Activated CD8-positive, alpha-beta memory T cell treated with anti-CD3 and anti-CD28 coated beads, Interleukin-2, amount 50 U/mL, for 4 hours (primary cell): ENCODE results near the gene GTPBP6.
"Not testable (repeated sequence)": the region's sequence is repeated elsewhere in the genome, so short reads cannot be mapped to it uniquely, and the experiment has no call there.

ENCODE experiments used
- DNase-seq: peaks from one replicate; pipeline ENCODE4 v3.0.0-alpha.2; 2020

GTPBP6 gene

DNA sequence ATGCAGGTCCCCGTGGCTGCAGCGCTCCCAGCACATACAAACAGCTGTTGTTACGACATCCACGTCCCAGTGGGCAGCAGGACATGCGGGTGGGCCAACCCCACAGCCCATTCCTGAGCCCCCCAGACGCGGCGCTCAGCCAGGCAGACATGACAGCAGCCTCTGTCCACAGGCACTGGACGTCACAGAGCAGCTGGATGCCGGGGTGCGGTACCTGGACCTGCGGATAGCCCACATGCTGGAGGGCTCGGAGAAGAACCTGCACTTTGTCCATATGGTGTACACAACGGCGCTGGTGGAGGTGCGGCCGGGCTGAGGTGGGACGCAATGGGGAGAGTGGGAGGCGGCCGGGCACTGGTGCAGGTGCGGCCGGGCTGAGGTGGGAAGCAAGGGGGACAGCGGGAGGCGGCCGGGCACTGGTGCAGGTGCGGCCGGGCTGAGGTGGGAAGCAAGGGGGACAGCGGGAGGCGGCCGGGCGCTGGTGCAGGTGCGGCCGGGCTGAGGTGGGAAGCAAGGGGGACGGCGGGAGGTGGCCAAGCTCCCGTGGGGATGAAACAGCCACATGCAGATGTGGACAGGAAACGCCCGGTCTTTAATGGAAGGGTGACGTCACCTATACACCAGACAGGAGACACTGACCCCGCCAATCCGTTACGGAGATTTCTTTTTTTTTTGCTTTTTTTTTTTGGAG lies 28.0 kb downstream of the GTPBP6 start:
- peak; percentile 10 for DNase-seq

GRCh38 chrX:288561-288991 lies 30.0 kb downstream of the GTPBP6 start:
- DNase-seq: peak; percentile 13

- peak; percentile 0 for DNase-seq
Observed at GRCh38 chrX:287670-288069, 30.9 kb downstream of the GTPBP6 start.

DNA sequence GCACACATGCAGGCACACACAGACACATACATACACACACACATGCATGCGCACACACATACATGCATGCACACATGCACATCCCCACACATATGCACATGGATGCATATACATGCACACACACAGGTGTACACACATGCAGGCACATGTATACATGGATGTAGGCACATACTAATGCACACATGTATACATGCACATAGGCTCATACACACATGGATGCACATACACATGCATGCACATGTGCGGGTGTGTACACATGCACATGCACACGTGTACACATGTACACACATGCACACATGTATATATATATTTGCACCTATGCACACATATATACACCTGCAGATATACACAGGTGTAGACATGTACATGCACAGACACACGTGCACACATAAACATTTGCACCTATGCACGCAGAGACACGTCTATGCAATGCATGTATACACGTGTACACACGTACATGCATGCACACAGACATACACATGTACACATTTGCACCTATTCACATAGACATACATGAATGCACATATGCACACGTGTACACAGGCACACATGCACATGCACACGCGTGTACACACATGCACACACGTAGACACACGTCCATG lies 33.4 kb downstream of the GTPBP6 start:
- DNase-seq: no peak

GRCh38 chrX:283115-283845 lies 35.3 kb downstream of the GTPBP6 start:
- DNase-seq: peak; percentile 88

- DNase-seq: not testable (repeated sequence)
Observed at GRCh38 chrX:282000-282681, 36.5 kb downstream of the GTPBP6 start.

GRCh38 chrX:281166-281999 lies 37.2 kb downstream of the GTPBP6 start, which contains the start of gene PLCXD1:
Gene PLCXD1 (plus strand): TSS chrX:281381. CDS start chrX:284188, 2,807 bp downstream.
- no peak for DNase-seq

DNA sequence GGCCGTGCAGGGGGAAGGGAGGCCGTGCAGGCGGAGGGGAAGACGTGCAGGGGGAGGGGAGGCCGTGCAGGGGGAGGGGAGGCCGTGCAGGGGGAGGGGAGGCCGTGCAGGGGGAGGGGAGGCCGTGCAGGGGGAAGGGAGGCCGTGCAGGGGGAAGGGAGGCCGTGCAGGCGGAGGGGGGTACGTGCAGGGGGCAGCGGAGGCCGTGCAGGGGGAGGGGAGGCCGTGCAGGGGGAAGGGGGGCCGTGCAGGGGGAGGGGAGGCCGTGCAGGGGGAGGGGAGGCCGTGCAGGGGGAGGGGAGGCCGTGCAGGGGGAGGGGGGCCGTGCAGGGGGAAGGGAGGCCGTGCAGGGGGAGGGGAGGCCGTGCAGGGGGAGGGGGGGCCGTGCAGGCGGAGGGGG lies 37.9 kb downstream of the GTPBP6 start:
- DNase-seq: not testable (repeated sequence)

DNA sequence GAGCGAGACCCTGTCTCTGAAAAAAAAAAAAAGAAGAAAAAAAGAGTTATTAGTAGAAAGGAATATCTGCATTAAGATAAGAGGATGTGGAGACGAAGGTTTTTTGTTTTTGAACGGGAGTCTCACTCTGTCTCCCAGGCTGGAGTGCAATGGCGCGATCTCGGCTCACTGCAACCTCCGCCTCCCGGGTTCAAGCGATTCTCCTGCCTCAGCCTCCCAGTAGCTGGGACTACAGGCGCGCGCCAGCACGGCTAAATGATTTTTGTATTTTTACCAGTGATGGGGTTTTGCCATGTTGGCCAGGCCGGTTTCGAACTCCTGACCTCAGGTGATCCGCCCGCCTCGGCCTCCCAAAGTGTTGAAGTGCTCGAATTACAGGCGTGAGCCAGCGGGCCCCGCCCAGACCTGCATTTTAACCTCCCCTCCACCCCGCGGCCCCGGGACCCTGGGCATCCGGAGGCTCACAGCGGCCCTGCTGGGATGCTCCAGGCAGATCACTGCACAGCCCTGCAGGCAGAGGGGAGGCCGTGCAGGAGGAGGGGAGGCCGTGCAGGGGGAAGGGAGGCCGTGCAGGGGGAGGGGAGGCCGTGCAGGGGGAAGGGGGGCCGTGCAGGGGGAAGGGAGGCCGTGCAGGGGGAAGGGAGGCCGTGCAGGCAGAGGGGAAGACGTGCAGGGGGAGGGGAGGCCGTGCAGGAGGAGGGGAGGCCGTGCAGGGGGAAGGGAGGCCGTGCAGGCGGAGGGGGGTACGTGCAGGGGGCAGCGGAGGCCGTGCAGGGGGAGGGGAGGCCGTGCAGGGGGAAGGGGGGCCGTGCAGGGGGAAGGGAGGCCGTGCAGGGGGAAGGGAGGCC lies 38.6 kb downstream of the GTPBP6 start:
- DNase-seq: not testable (repeated sequence)

- DNase-seq: no peak
Observed at GRCh38 chrX:276581-277201, 41.9 kb downstream of the GTPBP6 start.

DNA sequence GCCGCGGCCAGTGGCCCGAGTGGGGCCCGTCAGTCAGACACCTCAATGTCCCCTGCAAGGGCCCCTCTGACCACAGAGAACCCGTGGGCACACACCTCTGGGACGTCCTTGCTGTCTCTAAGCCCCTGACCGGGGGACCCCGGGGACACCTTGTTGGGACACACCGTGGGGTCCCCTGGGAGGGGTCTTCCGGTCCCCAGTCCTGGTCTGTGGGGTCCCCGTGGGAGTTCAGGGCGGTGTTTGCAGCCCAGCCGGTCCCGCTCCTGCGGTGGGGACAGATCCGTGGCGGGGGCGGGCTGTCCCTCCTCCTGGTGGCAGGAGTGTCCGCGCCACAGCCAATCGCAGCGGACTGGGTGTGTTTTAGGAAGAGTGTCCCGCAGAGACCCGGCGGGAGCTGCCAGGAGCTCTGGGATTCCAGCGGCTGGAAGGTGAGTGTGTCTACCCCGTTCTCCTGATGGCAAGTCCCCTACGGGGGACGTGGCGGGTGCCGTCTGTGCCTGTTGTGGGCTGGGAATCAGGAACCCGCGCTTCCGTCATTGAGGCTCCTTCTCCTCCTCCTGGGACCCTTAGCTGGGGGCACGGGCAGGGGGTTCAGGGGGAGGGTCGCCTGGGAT lies 42.5 kb downstream of the GTPBP6 start:
- peak; percentile 38 for DNase-seq

- no peak for DNase-seq
Observed at GRCh38 chrX:275476-275966, 43.1 kb downstream of the GTPBP6 start.

GRCh38 chrX:274904-275475 lies 43.6 kb downstream of the GTPBP6 start:
- DNase-seq: no peak

GRCh38 chrX:270848-271367 lies 47.7 kb downstream of the GTPBP6 start:
- no peak for DNase-seq

- DNase-seq: no peak
Observed at GRCh38 chrX:267771-268261, 50.8 kb downstream of the GTPBP6 start.

- no peak for DNase-seq
Observed at GRCh38 chrX:265502-265901, 53.1 kb downstream of the GTPBP6 start.

DNA sequence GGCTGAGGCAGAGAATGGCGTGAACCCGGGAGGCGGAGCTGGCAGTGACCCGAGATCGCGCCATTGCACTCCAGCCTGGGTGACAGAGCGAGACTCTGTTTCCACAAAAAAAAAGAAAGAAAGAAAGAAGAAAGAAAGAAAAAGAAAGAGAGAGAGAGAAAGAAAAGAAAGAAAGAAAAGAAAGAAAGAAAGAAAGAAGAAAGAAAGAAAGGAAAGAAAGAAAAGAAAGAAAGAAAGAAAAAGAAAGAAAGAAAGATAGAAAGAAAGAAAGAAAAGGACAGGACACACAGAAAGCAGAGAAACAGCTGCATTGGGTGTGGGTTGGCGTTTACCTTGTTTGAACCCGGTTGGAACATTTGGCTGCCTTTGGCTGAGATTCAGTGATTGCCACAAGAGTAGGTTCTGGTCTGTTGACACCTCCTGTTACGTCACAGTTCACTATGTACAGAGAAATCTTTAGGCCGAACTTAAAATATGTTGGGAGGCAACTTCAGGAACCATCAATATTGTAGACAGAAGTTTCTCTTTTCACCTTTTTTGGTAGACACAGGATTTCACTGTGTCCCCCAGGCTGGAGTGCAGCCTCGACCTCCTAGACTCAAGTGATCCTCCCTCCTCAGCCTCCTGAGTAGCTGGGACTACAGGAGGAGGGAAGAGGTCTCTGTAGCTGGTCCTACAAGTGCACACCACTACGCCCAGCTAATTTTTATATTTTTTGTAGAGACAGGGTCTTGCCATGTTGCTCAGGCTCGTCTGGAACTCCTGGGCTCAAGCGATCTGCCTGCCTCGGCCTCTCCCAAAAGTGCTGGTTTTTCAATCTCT lies 53.8 kb downstream of the GTPBP6 start:
- DNase-seq: no peak

DNA sequence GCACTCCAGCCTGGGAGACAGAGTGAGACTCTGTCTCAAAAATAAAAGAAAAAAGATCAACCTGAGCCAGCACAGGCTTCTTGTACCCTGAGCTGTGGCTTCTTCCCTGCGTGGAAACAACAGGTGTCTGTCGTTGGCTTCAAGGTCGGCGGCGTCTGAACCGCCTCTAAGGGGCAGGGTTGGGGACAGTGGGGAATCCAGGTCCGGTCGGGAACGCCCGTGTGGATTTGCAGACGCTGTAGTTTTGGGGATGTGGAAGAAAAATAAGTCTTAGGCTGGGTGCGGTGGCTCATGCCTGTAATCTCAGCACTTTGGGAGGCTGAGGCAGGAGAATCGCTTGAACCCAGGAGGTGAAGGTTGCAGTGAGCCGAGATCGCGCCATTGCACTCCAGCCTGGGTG lies 54.6 kb downstream of the GTPBP6 start:
- not testable (repeated sequence) for DNase-seq
